GM13976 (cell line): Measurements from ENCODE around the gene EEF2.
"Not testable (repeated sequence)": the region's sequence is repeated elsewhere in the genome, so short reads cannot be mapped to it uniquely, and the experiment has no call there.

Experiments
- DNase-seq: peaks from one replicate; pipeline ENCODE4 v3.0.0; 2012; ENCODE audit warnings: low spot score
- CTCF ChIP-seq: IDR thresholded peaks from 2 replicates; pipeline ENCODE4 v1.5.1; 2012; ENCODE audit warnings: borderline replicate concordance, mild to moderate bottlenecking; ENCODE audit not compliant: insufficient read depth; ENCODE audit errors: extremely low read depth, missing control alignments, control extremely low read depth
- in situ Hi-C: fragments of 300-500 bp; cut with MboI; formaldehyde crosslinking; loops from one replicate; pipeline ENCODE4 v1.12.0; 2022; ENCODE audit warnings: low sequenced_read_pairs, mixed read lengths, inconsistent platforms; ENCODE audit not compliant: unreplicated experiment

Gene EEF2

DNA sequence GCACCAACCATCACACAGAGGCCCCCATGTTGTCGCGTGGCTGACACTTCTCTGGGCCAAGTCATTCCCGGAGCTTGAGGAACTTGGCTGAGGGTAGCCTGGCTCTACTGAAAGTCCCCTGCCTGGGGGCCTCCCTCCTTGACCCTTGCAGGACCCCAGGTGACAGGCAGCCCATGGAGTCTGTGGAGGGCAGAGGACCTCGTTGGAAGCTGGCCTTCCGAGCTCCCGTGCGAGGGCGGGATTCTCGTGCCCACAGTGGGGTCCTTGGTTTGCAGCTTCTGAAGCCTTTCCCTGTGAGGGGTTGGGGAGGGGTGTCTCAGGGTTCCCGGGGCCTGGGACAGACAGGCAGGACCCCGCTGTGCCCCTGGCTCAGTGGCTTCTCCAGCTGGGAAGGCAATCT lies 36.0 kb downstream of the EEF2 start:
- no peak for TF ChIP-seq CTCF
- in situ Hi-C loops: no loop called here
- DNase-seq: no peak

- in situ Hi-C loops, DNase-seq: not testable (repeated sequence)
Observed at GRCh38 chr19:3947316-3947933, 37.8 kb downstream of the EEF2 start.

DNA sequence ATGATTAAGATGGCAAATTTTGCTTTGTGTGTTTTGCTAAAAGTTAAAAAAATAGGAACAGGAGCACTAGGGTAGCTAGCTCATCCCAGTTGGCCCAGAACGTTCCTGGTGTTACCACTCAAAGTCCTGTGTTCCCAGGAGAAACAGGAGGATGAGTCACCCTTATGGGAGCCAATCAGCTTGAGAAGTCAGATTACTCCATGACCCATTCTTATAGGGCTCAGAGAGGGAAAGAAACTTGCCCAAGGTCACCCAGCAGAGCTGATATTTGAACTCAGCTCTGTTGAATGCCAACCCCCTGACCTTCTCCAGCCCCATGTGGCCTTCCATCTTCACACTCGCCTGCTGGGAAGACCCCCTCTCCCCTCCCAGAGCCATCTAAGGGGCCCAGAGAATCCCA lies 39.4 kb downstream of the EEF2 start:
- in situ Hi-C loops: no loop called here
- no peak for DNase-seq

DNA sequence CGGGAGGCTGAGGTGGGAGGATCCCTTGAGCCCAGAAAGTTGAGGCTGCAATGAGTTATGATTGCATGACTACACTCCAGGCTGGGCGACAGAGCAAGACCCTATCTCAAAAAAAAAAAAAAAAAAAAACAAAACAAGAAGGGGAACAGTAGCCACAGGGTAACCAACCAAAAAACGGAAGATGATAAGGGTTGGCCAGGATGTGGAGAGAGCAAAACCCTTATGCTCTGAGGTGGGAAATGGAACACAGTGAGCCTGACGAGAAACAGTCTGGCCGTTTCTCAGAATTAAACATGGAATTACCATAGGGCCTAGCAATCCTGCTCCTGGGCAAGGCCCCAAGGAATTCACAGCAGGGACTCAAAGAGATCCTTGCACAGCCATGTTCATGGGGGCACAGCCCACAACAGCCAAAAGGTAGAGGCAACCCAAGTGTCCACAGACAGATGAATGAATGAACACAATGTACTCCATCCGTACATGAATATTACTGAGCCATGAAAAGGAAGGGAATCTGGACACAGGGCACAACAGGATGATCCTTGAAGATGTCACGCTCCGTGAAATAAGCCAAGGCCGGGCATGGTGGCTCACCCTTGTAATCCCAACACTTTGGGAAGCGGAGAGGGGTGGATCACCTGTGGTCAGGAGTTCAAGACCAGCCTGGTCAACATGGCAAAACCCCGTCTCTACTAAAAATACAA lies 41.1 kb downstream of the EEF2 start:
- DNase-seq: no peak
- in situ Hi-C loops: no loop called here
- TF ChIP-seq CTCF: no peak

More for the DNA sequence above, 39.4 kb downstream of the EEF2 start:
- no peak for TF ChIP-seq CTCF

DNA sequence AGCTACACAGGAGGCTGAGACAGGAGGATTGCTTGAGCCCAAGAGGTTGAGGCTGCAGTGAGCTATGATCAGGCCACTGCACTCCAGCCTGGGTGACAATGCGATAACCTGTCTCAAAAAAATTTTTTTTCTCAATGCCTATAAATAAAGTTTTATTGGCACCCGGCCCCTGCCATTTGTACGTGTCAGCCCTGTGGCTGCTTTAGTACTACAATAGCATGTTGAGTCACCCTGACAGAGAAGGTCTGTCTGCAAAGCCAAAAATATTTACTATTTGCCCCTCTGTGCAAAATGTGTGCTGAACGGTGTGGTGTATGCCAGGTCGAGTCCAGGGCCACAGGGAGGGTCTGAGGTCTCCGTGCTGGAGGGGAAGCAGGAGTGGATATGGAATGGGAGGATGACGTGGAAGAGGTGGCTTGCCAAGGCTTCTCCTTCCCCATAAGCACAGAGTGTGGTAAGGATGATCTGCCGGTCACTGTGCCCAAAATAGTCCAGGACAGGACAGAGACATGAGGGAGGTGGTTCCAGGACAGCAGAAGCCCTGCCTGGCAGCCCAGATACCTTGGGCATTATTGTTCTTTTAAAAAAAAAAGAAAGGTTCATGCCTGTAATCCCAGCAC lies 42.4 kb downstream of the EEF2 start:
- no peak for DNase-seq
- TF ChIP-seq CTCF: no peak
- in situ Hi-C loops: no loop called here

DNA sequence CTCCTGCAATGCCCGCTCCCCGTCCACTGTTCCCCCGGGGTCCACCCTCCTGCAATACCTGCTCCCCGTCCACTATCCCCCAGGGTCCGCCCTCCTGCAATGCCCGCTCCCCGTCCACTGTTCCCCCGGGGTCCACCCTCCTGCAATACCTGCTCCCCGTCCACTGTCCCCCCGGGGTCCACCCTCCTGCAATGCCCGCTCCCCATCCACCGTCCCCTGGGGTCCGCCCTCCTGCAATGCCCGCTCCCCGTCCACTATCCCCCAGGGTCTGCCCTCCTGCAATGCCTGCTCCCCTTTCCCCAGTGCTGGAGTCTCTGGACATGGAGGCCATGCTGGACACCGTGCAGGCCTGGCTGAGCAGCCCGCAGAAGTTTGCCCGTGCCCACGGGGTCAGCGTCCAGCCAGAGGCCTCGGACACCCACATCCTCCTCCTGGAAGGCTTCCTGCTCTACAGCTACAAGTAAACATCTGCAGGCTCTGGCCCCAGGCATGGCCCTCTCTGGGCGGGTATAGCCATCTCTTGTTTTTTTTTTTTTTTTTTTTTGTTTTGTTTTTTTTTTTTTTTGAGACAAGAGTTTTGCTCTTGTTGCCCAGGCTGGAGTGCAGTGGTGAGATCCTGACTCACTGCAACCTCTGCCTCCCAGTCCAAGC lies 46.8 kb downstream of the EEF2 start:
- DNase-seq, in situ Hi-C loops: not testable (repeated sequence)

GRCh38 chr19:3936506-3937442 lies 48.5 kb downstream of the EEF2 start:
- TF ChIP-seq CTCF: no peak
- in situ Hi-C loops: no loop called here
- DNase-seq: no peak
